DMS53 (cell line): Measurements from ENCODE around the gene ACO2.
"Not testable (repeated sequence)": the region's sequence is repeated elsewhere in the genome, so short reads cannot be mapped to it uniquely, and the experiment has no call there.

Experiments
- DNase-seq: peaks from one replicate; lab custom pipeline; 2025; lab: John Stamatoyannopoulos, UW

Gene ACO2

DNA sequence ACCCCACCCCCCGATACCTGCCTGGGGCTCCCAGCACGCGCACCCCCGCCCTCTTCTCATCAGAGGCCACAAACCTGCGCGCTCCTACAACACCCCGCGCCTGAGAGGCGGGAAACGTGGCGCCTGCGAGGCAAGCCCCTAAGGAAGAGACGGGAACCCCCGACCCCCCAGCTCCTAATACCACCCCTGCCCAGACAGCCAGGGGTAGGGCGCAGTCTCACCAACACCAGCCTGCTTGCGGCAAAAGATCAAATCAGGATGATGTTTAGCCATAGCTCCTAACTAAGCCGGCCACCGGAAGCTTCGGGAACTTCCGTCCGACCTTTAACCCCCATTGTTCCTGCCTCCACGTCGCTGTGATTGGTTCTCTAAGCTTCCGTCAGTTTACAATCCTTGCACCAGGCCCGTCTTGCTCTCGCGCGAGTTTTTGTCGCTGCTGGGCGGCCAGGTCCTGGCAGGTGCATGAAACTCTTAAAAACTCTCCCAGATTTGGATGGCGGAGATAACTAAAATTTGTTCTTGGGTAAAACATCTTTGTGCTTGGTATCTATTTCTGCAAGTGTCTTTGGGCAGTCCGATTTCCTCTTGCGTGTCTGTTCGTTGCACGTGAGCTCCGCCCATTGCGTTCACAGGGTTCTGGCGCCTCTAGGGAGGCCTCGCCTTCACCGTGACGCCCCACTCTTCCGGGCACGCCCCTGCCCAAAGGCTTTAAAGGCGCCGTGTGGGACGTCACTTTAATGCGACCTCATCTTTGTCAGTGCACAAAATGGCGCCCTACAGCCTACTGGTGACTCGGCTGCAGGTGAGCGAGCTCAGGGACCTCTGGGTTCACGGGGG, at the start of gene ACO2, which contains the start of gene PHF5A:
ACO2 (plus strand) TSS at position 737 of the 837 bp plus-strand sequence; CDS start at position 767, 30 bp downstream.
PHF5A (minus strand) TSS at position 312 of the 837 bp plus-strand sequence; CDS start at position 273, 39 bp downstream.
- peak; percentile 97 for DNase-seq

- no peak for DNase-seq
Observed at GRCh38 chr22:41425660-41426365, 43.1 kb upstream of the ACO2 start.

GRCh38 chr22:41429232-41429950, 39.5 kb upstream of the ACO2 start:
- DNase-seq: no peak

- no peak for DNase-seq
Observed at GRCh38 chr22:41429951-41430332, 39.0 kb upstream of the ACO2 start.

GRCh38 chr22:41431656-41432055, 37.3 kb upstream of the ACO2 start:
- DNase-seq: no peak

GRCh38 chr22:41433480-41433879, 35.4 kb upstream of the ACO2 start:
- not testable (repeated sequence) for DNase-seq

- not testable (repeated sequence) for DNase-seq
Observed at GRCh38 chr22:41434361-41435003, 34.4 kb upstream of the ACO2 start.

GRCh38 chr22:41435560-41435959, 33.4 kb upstream of the ACO2 start:
- no peak for DNase-seq

- DNase-seq: no peak
Observed at GRCh38 chr22:41436322-41437113, 32.4 kb upstream of the ACO2 start.

DNA sequence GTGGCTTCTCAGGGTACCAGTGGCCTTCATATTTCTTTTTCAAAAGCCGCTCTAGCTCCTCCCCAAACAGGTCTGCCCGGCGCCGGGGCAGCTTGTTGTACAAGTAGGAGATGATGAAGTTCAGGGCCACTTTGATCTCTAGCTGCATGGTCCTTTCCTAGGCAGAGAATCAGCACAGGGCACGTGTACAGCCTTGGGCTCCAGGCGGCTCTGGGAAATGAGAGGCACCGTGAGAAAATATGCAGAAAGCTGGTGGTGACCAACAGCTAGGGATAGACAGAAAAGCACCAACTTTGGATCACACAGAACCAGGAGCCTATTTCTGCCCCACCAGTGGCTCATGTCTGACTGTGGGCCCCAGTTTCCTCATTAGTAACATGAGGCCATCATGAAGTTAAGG, 31.7 kb upstream of the ACO2 start:
- DNase-seq: no peak

DNA sequence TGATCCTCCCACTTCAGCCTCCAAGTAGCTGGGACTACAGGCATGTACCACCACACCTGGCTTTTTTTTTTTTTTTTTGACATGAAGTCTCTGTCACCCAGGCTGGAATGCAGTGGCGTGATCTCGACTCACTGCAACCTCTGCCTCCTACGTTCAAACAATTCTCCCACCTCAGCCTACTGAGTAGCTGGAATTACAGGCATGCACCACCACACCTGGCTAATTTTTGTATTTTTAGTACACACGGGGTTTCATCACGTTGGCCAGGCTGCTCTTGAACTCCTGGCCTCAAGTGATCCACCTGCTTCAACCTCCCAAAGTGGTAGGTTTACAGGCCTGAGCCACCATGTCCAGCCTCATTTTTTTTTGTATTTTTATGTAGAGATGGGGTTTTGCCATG, 28.4 kb upstream of the ACO2 start:
- not testable (repeated sequence) for DNase-seq

- DNase-seq: no peak
Observed at GRCh38 chr22:41442240-41442792, 26.6 kb upstream of the ACO2 start.

- peak; percentile 94 for DNase-seq
Observed at GRCh38 chr22:41444360-41445128, 24.4 kb upstream of the ACO2 start.

- peak; percentile 62 for DNase-seq
Observed at GRCh38 chr22:41445129-41446056, 23.5 kb upstream of the ACO2 start.

GRCh38 chr22:41446057-41446501, 22.8 kb upstream of the ACO2 start:
- peak; percentile 56 for DNase-seq

DNA sequence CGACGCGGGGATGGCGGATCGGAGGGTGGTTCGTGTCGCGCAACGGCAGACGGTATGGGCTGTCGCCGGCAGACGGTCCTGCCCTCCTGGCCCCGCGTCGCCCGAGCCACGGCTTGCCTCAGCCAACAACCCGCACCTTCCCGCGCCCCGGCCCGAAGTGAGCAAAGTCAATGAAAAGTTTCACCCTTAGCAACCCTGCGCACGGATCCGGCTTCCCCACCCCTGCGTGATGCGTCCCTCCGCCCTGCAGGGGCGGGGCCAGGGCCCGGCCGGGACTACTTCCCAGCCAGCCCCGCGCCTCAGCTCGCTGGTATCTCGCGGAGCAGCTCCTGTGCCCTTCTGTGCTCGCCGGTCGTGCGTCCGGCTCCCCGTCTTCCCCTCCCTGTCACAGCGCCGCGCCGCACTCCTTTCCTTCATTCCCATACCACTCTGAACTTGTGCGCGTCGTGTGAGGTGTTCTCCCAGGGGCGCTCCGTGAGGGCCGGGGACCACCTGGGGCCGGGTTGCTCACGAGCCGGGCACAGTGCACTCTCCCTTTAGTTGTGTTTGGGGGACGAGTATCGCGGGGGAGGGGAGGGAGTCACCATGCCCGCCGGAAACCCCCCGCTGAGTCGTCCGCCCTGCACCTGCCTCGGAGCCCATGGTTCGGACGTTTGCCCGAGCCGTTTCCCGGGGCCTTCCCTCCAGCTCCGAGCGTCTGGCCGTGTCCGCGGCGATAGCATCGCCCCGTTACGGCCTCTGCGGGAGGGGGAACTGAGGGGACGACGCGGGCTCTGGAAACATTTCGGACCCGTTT, 22.1 kb upstream of the ACO2 start, which contains the start of gene TOB2:
TOB2 (minus strand) TSS at position 163 of the 796 bp plus-strand sequence. CDS start 9,456 bp downstream, outside the sequence.
- peak; percentile 97 for DNase-seq

- peak; percentile 82 for DNase-seq
Observed at GRCh38 chr22:41447435-41448188, 21.3 kb upstream of the ACO2 start.
